Measurements from ENCODE around the gene STK10.

GRCh38 chr5:172085738-172086137 is 102.3 kb downstream of the STK10 start:
- TF ChIP-seq CTCF (IDR thresholded peaks at IDR 0.05 in 4 of 5, conservative IDR thresholded peaks at IDR 0.05 in 1 of 5) (no peak), POLR2A (IDR thresholded peaks at IDR 0.05) (no peak)
